ENCODE measurements around the gene KCNMB1. TPM values are rescaled to one million over a fixed set of nuclear protein-coding genes. Genes with fewer than 3 reads are reported as not detected.

The KCNMB1 gene
- total and polyA plus RNA-seq, 2 donors (not counting 3 experiments of a cell fraction or from before 2014, with no cell fraction given), result 0.15 to 0.29 TPM

DNA sequence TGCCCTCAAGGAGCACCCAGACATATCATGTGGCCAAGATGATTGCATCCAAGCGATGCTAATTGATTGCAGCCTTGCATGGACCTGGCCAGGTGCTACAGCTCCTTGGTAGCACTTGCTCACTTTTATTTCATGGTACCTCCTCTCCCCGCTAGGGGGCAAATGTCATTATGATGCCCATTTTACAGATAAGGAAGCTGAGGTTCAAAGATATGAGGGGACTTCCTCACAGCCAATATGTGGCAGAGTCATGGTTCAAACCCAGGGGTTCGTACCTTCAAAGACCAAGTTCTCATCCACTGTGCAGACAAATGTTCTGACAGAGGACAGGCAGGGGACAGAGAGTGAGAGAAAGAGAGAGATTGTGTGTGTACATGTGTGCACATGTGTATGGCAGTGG is 21.9 kb upstream of the KCNMB1 start:
- Histone ChIP-seq H3K9me1 (replicated peaks; ENCODE audit: control insufficient read depth, extremely low read depth, insufficient read depth, low read length) (no peaks in the 10 kb centered on the region), H3K36me3 (ENCODE audit: control insufficient read depth in 2 of 2, extremely low read depth in 1 of 2, insufficient read depth in 2 of 2, low read length in 2 of 2) (no peaks in the 10 kb centered on the region), H3K27me3 (ENCODE audit: control insufficient read depth in 2 of 2, insufficient read depth in 2 of 2, low read length in 2 of 2) (peaks cover 1 to 2% of the 10 kb centered on the region in 2 experiments), H3K27ac (ENCODE audit: insufficient read depth, low read depth, low read length) (no peak overlapping the region), H3K4me3 (replicated peaks in 1 of 3; ENCODE audit: insufficient read depth in 1 of 3, low read depth in 1 of 3, low read length in 3 of 3) (no peak overlapping the region), H3K9ac (replicated peaks; ENCODE audit: extremely low read depth, insufficient read depth, low read length) (no peak overlapping the region), H2AFZ (ENCODE audit: low read depth, low read length) (no peak overlapping the region), H3K4me1 (ENCODE audit: control insufficient read depth, extremely low read depth, insufficient read depth, low read length) (no peaks in the 10 kb centered on the region), H3K4me2 (ENCODE audit: insufficient read depth, low read length) (no peak overlapping the region), H4K20me1 (replicated peaks; ENCODE audit: control insufficient read depth, extremely low read depth, insufficient read depth, low read length) (no peaks in the 10 kb centered on the region), H3K9me3 (replicated peaks; ENCODE audit: control insufficient read depth, insufficient read depth, low read length) (no peaks in the 10 kb centered on the region), H3K79me2 (ENCODE audit: control insufficient read depth, insufficient read depth, low read length) (no peaks in the 10 kb centered on the region)
- FAIRE-seq (no peak), DNase-seq (ENCODE audit: low read depth, low spot score) (no peak)
- POLR2A ChIA-PET, result no interaction called here
- intact Hi-C loops (cut with micrococcal nuclease) (no loop called here), dilution Hi-C loops (cut with MboI; ENCODE audit: extremely low pct_ligation_motif_present, low sequenced_read_pairs) (no loop called here)
- CTCF ChIA-PET, result interaction anchor here (1.4 to 1.5 kb wide), 2 partner anchors 142 to 195 kb away, joined by 3 read pairs; no protein-coding TSS in a partner anchor
- no TSS peak for BruUV-seq (replicated peaks)
- TF ChIP-seq MYC (IDR thresholded peaks at IDR 0.05; ENCODE audit: low read depth, low read length) (no peak), EZH2 (IDR thresholded peaks at IDR 0.05; ENCODE audit: borderline replicate concordance, low read depth, low read length, severe bottlenecking) (no peak), JUN (IDR thresholded peaks at IDR 0.05; ENCODE audit: borderline replicate concordance, insufficient read depth, insufficient read length, low read depth) (no peak), POLR2AphosphoS5 (IDR thresholded peaks at IDR 0.05; ENCODE audit: insufficient read depth, low read depth, low read length) (no peak), GATA2 (IDR thresholded peaks at IDR 0.05; ENCODE audit: insufficient read depth, insufficient read length, low read depth, low read length) (no peak), FOS (IDR thresholded peaks at IDR 0.05; ENCODE audit: borderline replicate concordance, insufficient read depth, low read length) (no peak), POLR2A (IDR thresholded peaks at IDR 0.05; ENCODE audit: low read depth, low read length) (no peak)
- TF ChIP-seq, protein P1, sequence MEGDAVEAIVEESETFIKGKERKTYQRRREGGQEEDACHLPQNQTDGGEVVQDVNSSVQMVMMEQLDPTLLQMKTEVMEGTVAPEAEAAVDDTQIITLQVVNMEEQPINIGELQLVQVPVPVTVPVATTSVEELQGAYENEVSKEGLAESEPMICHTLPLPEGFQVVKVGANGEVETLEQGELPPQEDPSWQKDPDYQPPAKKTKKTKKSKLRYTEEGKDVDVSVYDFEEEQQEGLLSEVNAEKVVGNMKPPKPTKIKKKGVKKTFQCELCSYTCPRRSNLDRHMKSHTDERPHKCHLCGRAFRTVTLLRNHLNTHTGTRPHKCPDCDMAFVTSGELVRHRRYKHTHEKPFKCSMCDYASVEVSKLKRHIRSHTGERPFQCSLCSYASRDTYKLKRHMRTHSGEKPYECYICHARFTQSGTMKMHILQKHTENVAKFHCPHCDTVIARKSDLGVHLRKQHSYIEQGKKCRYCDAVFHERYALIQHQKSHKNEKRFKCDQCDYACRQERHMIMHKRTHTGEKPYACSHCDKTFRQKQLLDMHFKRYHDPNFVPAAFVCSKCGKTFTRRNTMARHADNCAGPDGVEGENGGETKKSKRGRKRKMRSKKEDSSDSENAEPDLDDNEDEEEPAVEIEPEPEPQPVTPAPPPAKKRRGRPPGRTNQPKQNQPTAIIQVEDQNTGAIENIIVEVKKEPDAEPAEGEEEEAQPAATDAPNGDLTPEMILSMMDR (IDR thresholded peaks at IDR 0.05; ENCODE audit: extremely low read depth in 1 of 2, insufficient read depth in 1 of 2, low read depth in 1 of 2, low read length in 2 of 2), result no peak
- TF ChIP-seq, protein P2, sequence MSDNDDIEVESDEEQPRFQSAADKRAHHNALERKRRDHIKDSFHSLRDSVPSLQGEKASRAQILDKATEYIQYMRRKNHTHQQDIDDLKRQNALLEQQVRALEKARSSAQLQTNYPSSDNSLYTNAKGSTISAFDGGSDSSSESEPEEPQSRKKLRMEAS (IDR thresholded peaks at IDR 0.05; ENCODE audit: insufficient read depth, insufficient read length), result no peak

Measured in endothelial cell of umbilical vein (primary cell).